GM18870 (cell line): ENCODE results near the gene PHACTR1.

Experiments
- ATAC-seq: cut with Tn5 transposase; IDR thresholded peaks from one replicate; pipeline ENCODE4 v1.9.1; 2021; ENCODE audit warnings: moderate library complexity; ENCODE audit not compliant: unreplicated experiment

Gene PHACTR1

GRCh38 chr6:13294499-13295069 is 578.0 kb downstream of the PHACTR1 start:
- no peak for ATAC-seq

- ATAC-seq: no peak
Measured at GRCh38 chr6:13295576-13295975, 579.0 kb downstream of the PHACTR1 start.

DNA sequence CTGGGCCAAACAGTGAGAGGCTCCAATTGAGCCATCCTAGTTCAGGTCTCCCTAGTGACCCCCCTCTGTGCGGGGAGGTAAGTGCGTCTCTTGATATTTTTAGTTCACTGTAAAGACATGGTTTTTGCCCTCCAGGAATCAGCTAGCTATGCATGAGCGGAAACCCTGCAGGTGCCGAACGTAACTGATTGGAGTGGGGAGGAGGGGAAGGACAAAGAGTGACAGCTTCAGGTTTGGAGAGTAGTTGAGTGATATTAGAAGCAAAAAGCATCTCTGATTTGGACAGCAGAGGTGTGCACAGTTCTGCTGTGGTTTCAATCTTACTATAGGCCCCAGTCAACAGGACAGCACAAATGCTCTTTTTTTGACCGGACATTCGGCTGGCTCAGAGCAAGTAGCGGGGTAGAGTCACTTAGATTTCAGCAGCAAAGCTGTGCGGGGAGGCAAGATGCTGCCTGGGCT is 580.0 kb downstream of the PHACTR1 start:
- ATAC-seq: no peak

GRCh38 chr6:13297391-13297790 is 580.8 kb downstream of the PHACTR1 start:
- ATAC-seq: no peak

DNA sequence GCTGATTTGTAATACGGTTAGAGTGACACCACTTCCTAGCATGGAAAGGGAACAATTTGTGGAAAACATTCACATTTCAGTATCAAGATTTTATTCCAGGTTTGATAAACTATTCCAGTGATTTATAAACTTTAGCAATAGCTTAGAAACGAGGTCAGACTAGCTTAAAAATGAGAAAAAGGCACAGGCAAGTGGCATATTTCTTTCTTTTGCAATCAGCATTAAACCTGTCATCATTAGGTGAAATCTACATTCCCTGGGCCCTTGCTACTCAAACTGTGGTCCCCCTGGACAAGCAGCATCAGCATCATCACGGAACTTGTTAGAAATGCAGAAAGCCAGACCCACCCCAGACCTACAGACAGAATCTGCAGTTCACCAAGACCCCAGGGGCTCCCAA is 581.9 kb downstream of the PHACTR1 start:
- ATAC-seq: no peak

DNA sequence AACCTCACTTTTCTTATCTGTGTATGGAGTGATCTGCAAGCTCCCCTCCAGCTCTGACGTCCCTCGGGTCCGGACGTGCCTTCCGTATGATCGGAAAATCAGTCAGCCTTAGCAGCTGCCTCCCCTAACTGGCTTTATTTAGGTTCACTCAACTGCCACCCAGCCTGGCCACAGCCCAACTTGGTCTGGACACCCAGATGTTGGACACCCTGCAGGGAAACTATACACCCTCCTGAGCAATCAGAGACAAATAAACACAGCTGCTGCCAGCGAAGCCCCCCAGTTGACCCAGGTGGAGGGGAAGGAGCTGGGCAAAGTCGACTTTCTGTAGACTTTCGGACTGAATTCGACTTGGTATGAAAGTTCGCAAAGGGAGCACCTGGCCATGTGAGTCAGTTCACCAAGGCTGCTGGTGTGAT is 582.8 kb downstream of the PHACTR1 start:
- no peak for ATAC-seq

DNA sequence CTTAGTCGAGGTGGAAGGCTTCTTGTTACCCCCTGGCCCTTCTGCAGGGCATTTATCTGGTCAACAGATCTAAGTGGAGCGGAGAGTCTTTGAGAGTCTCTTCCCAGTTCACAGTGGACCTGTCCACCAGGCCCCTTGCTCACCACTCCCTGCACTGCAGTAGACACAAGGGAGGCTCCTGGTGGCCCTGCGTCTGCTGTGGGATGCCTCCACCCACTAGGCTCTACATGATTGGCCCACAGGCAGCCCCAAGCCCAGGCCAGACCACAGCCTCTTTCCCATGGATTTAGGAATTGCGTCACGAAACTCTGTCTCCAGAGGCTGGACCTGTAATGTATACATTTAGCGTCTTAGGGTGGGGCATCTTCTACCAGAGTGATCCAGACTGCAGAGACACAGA is 583.4 kb downstream of the PHACTR1 start:
- no peak for ATAC-seq

GRCh38 chr6:13300643-13301590 is 584.4 kb downstream of the PHACTR1 start:
- no peak for ATAC-seq

GRCh38 chr6:13302291-13302690 is 585.7 kb downstream of the PHACTR1 start:
- no peak for ATAC-seq

GRCh38 chr6:13302751-13303667 is 586.4 kb downstream of the PHACTR1 start:
- peak; percentile 76 for ATAC-seq

DNA sequence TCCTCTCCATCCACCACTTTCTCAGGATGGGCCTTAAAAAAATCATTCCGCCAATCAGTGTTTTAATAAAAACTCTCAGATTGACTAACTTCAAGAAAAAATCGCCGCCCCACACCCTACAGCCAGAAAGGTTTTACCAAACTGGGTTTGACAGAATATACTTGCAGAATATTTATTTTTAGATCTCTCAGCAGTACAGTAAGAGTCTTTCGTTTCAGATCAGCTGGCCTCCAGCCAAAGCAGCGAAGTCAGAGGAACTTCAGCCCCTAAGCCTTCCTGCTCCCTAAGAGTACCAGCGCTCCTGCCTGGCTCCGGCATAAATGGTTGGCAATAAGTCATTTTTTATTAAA is 587.1 kb downstream of the PHACTR1 start:
- peak; percentile 43 for ATAC-seq

DNA sequence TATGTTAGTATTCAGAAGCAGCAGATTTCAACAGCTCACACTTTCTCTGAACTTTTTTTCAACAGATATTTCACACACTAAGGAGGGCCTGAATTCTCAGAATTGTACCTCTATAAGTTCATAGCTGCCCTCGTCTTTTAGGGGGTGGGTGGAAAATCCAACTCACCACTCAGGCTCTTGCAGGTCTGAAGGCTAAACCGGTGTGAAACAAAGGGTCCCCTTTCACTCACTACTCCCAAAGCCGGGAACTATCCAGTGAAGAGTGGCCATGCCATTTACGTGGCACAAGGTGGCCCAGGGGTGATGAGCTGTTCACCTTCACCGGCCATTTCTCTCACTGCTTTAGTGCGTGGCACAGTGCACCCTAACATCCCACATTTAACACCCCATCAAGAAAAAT is 587.5 kb downstream of the PHACTR1 start:
- ATAC-seq: no peak

- ATAC-seq: peak; percentile 34
Measured at GRCh38 chr6:13304580-13305260, 588.2 kb downstream of the PHACTR1 start.

DNA sequence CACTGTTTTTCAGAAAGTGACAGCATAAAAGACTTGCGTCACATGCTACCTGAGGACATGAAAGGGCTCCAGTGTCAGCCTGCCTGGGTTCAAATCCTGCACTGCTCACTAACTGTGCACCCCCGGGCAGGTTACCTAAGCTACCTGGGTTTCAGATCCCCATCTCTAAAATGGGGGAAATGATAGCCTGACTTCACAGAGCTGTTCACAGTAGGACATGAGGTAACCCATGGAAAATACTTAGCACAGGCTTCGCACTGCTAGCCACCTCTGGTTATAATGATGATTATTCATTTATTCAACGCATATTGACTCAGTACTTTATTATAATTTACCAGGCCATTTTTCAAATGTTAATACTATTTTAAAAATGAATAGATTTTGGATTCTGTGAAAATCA is 588.7 kb downstream of the PHACTR1 start:
- no peak for ATAC-seq

- ATAC-seq: no peak
Measured at GRCh38 chr6:13305791-13306190, 589.2 kb downstream of the PHACTR1 start.

DNA sequence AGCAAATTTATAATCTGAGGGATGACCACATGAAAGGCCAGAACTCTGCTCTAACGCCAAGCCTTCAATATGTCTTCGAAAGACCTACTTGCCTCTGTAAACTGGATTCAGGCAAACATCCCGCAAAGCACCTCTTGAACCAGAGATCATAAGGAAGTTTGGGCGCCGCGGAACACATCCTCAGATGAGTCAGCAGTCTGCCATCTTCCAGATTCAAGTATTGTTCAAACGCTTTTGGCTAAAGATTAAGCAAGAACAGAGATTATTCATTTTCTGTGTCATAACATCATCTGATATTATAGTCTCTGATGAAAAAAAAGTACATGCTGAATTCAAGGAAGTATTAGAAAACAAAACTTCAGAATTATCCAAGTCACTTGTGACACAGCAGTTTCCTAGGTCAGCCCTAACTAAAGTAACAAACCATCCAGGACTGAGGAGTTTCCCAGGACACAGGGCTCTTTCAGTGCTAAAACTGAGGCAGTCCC is 591.0 kb downstream of the PHACTR1 start:
- ATAC-seq: no peak

DNA sequence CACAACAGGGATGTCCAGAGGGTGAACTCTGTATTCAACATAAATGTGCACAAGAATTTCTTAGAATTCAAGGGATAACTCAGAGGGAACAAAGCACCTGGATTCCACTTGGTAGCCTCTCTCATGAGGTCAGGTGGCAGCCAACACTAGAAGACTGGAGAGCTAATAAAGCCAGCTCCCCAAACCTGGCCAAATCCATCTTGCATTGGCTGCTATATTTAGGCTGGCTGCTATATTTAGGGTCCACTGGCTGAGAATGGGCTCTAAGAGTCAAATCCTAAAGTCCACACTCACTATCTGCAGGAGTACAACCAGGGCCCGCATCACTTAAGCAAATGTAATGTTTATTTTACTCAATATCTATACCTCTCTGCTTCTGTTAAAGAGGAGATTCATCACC is 591.8 kb downstream of the PHACTR1 start:
- ATAC-seq: no peak

GRCh38 chr6:13311155-13311554 is 594.6 kb downstream of the PHACTR1 start:
- no peak for ATAC-seq

DNA sequence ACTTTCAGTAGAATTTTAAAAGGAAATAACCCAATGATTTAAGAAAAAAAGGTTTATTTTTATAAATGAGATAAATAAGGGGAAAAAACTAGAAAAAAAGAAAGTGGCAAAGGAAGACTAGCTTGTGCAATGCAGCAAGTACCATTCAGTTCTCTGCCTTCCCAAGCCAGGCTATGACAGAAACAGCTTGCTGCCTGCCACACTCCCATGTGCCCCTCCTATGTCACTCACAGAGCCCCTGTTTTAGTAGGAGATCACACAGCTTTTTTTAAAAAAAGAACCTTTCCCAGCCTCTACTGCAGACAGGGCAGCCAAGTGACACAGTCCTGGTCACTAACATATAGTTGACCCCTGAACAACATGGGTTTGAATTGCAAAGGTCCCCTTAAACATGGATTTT is 598.2 kb downstream of the PHACTR1 start:
- no peak for ATAC-seq

DNA sequence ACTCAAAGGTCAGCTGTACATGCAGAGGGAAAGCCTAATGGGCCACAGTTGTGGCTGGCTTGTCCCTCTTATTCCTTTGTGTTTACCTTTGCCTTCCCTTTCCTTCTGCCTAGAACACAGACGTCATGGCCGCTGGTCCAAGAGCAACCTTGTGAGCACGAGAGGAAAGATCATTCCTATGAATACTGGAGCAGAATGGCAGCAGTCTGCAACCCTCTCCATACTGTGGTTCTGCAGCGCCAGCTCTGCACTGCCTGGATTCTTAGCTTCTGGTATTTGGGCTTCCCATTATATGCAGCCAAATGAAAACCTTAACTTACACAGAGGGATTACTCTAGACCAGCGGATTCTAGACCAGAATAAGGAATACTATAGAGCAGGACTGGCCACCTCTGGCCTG is 599.3 kb downstream of the PHACTR1 start:
- no peak for ATAC-seq

DNA sequence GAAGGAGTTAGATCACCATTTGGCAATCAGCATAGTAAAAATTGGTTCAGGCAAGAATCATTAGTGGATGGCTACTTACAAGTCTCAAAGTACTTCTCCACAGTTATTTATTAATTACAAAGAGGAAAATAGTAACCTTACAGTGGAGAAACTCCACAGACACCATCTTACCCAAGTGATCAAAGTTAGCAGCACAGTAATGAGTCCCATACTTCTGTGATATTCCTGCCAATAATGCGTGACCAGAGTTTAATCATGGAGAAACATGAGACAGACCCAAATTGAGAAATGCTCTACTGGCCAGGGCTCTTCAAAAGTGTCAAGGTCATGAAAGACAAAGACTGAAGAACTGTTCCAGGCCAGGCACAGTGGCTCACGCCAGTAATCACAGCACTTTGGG is 602.3 kb downstream of the PHACTR1 start:
- no peak for ATAC-seq
